HG03159 (cell line): Measurements from ENCODE around the gene PKP1.
"Not testable (repeated sequence)": the region's sequence is repeated elsewhere in the genome, so short reads cannot be mapped to it uniquely, and the experiment has no call there.

ENCODE experiments used
- ATAC-seq: cut with Tn5 transposase; IDR thresholded peaks from one replicate; pipeline ENCODE4 v1.9.1; 2021; ENCODE audit warnings: mild to moderate bottlenecking, moderate library complexity; ENCODE audit not compliant: unreplicated experiment

Gene PKP1, protein sequence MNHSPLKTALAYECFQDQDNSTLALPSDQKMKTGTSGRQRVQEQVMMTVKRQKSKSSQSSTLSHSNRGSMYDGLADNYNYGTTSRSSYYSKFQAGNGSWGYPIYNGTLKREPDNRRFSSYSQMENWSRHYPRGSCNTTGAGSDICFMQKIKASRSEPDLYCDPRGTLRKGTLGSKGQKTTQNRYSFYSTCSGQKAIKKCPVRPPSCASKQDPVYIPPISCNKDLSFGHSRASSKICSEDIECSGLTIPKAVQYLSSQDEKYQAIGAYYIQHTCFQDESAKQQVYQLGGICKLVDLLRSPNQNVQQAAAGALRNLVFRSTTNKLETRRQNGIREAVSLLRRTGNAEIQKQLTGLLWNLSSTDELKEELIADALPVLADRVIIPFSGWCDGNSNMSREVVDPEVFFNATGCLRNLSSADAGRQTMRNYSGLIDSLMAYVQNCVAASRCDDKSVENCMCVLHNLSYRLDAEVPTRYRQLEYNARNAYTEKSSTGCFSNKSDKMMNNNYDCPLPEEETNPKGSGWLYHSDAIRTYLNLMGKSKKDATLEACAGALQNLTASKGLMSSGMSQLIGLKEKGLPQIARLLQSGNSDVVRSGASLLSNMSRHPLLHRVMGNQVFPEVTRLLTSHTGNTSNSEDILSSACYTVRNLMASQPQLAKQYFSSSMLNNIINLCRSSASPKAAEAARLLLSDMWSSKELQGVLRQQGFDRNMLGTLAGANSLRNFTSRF

DNA sequence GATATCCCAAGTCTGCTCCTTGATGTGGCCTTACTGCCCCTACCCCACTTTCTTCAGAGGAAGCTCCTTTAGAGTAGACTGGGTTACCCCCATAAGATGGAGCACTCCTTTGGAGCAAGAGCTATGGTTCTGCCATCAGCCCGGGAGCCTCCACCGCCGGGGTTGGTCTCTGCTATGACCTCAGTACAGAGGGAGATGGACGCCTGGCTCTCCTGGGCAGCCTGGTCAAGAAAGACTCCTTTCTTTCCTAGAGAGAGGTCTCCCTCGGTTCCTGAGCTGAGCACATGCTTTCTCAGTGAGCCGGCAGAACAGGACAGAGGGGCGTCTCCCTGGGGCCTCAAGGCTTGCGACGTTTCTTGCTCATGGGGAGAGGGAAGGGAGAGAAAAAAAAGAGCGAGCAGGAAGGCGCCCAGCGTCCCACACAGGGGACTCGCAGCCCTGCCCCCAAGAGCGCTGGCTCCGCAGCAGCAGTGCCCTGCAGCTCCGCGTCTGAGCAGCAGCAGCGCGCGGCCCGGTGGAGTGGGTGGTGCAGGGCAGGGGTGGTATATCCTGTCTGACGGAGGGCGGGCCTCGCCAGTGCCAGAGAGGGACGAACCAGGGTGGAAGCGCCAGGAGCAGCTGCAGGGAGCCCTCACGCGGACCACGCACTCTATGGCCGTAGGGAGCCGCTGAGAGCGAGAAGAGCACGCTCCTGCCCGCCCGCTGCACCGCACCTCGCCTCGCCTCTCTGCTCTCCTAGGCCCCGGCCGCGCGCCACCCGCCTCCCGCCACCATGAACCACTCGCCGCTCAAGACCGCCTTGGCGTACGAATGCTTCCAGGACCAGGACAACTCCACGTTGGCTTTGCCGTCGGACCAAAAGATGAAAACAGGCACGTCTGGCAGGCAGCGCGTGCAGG, at the start of gene PKP1:
Gene PKP1 (plus strand): TSS at position 576 of the 899 bp plus-strand sequence. CDS start 197 bp downstream, at position 773.
- ATAC-seq = no peak

DNA sequence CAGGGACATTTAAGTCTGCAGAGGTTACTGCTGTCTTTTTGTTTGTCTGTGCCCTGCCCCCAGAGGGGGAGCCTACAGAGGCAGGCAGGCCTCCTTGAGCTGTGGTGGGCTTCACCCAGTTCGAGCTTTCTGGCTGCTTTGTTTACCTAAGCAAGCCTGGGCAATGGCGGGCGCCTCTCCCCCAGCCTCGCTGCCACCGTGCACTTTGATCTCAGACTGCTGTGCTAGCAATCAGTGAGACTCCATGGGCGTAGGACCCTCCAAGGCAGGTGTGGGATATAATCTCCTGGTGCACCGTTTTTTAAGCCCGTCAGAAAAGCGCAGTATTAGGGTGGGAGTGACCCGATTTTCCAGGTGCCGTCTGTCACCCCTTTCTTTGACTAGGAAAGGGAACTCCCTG, 43.7 kb upstream of the PKP1 start:
- ATAC-seq = not testable (repeated sequence)

DNA sequence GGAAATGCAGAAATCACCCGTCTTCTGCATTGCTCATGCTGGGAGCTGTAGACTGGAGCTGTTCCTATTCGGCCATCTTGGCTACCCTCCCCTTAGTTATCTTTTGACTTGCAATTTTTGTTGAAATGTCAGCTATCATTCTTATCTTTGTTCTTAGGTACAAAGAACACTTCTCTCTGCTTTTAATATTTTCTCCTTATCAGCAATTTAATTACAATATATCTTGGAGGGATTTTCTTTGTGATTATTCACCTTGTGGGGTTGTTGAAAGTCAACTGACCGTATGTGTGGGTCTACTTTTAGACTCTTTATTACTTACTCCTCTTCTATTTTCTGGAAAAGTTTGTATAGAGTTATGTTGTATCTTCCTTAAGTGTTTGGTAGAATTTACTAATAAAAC, 43.1 kb upstream of the PKP1 start:
- ATAC-seq = no peak

DNA sequence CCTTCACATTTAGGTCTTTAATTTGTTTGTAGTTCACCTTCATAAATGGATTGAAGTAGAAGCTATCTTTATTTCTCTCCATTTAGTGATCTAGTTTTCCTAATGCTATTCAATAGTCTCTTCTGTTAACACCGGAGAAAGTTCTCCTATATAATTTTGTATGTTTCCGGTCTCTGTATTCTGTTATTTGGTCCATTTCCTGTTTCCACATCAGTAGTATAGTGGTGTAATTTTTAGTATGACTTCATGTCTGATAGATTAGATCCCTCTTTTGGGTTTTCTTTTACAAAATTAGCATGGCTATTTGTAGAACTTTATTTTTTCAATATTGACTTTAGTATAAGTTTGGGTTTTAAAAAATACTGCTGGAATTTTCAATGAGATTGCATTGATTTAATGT, 41.6 kb upstream of the PKP1 start:
- no peak for ATAC-seq

DNA sequence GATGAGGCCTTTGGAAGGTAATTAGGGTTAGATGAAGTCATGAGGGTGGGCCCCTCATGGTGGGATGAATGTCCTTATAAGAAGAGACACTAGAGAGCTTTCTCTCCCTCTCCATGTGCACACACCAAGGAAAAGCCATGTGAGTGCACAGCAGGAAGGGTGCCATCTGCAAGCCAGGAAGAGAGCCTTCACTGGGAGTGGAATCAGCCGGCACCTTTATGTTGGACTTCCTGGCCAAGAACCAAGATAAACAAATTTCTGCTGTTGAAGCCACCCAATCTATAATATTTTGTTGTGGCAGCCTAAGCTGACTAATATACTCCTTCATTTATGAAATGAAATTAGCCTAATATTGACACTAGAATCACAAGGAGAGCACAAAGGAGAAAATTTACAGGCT, 38.2 kb upstream of the PKP1 start:
- no peak for ATAC-seq

DNA sequence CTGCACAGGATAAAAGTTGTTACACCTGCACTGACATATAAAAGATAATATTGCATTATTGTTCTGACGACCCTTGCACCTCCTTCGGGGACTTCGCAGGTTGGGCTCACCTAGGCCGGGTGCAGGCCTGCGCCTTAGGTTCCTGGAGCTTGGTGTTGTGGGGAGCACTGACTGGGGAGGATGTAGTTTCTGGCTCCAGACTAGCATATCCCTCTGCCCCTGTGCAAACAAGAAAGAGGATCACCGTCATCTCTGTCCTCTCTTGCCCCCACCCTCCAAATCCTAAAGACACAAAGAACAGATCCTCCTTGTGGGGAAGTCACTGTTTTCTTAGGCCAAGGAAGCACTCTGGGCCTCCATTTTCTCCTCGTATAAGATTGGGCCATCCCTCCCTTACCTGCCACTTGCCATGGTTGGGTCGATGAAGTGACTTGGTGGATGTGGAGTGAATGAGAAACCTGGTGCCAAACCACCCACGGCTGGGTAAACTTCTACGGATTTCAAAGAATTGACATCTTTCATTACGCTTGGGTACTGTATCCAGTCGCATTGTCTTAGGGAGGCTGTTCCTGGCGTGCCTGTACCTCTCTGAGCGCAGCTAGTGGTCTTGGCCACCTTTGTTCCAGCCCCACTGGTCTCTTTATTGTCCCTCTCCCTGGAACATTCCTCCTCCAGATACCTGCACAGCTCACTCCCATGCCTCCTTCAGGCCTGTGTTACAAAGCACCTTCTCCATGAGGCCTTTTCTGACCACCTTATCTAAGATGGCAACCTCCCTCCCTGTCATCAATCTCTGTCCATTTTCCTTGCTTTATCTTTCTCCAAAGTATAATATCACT, 34.4 kb upstream of the PKP1 start:
- no peak for ATAC-seq

DNA sequence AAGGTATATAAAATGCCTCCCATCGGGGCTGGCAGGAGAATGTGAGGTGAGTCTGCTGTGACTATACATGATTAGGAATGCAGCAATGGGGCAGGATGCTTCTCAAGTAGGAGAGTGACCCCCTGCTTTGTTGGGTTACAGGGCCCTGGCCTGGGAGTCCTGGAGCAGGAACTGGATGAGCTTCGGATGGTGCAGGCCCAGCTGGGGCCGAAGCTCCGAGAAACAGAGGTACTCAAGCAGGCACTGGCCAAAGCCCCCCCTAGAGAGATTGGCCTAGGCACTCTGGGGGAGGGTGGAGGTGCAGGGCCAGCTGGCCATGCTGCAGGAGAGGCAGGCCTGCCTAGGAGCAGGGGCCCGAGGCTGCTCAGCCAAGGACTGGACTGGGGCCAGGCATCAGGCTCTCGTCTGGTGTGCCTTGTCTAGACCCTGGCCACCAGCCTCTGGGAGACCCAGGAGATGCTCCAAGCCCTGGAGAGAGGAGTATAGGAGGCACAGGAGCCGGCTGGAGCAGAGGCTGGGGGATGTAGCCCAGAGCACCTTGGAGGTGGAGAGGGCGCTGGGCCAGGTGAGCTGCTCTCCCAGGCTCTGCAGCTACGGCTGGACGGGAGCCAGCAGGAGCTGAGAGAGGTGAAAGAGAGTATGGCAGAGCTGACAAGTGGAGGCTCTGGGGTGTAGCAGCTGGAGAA, 32.8 kb upstream of the PKP1 start:
- ATAC-seq = no peak

DNA sequence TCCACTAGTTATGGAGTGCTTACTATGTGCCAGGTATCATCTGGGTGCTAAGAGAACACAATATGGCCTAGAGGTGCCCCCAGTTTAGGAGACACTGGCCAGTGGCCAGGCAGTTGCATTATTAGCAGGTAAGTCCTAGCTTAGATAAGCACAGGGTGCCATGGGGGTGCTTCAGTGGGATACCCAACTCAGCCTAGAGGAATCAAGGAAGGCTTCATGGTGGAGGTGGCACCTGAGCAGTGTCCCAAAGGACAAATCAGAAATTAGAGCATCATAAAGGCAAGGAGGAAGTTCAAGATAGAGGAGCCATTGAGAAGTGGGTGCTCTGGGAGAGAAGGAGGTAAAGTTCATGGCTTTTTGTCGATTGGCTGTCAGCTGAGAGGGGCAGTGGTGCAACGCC, 31.9 kb upstream of the PKP1 start:
- ATAC-seq = no peak

DNA sequence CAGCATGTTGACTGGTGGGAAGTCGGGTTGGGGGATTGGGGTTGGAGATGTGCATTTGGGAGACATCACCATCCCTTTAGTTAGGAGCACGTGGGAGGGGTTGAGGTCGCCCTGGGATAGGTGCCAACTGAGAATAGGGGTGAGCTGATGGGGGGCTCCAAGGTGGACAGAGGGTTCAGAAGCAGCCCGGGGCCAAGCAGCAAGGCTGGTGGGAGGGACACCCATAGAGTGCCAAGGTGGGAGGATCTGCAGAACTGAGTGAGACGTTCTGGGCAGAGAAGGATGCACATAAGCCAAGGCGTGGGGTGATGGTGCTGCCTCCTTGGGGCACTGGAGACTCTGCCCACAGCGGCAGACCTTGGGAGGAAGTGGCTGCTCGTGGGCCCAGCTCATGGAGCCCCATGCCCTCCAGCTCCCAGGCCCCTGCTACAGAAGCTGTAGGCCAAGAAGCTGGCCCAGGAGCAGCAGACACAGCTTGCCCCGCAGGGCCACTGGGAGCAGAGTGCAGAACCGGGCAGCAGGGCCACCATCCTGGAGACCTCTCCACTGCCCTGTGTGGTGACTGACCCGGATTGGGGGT, 31.4 kb upstream of the PKP1 start:
- ATAC-seq = no peak

DNA sequence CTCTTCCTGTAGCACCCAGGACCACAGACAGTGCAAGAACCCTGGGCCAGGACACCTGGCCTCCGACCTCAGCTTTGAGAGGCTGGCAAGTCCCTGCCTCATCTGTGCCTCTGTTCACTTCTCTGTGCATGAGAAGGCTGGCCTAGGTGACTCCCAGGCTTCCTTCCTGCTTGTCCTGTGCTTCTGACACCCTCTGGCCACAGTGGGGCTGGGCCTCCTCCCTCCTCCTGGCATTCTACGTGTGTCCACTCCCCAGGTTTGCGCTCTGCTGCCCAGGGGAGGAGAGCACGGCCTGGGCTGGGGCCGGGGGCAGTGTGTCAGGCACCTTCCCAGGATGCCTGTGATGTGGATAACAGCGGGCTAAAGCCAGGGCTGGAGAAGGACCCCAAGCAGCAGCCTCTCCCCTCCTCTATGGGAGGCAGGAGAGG, 30.3 kb upstream of the PKP1 start:
- ATAC-seq = no peak

DNA sequence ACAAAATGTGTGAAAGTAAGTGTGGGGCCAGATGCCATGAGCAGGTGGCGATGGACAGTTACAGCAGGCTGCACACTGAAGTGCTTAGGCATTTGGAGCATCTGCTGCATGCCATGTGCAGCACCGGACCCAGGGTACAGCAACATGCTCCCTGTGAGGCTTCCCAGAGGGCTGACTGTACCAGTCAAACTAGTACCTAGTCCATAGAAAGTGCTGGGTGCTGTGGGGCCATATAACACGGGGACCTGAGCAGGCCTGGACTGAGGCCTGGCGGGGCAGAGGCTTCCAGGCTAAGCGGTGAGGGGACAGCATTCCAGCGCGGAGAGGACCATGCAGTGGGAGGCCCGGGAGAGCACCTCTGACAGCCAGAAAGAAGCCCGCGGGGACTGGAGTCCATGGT, 29.9 kb upstream of the PKP1 start:
- no peak for ATAC-seq

DNA sequence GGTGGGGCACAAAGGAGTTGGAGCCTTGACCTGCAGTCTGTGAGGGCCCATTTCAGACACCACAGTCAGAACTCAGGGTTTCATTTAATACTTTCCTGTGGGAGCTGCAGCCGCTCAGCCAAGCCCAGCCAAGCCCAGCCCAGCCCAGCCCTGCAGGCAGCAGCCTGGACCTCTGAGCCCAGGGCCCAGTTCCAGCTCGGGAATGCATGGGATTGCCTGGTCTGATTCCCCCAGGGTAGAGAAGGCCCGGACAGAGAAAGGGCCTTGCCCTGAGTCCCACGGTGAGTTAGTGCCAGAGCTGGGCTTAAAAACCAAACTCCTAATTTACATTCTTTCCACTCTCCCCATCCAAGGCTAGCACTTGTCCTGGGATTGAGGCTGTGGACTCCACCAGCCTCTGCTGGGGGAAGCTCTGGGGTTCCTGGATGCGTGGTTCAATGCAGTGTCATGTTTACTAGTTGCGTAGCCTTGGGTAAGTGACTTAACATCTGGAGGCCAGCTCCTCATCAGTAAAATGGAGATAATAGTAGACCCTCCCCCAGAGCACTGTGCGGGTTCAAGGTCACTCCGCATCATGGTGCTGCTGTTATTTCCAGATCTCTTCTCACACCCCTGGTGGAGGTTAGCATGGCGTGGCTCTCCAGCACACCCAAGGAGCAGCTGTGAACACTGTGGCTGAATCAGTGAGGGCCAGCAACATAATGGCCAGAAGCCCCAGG, 29.2 kb upstream of the PKP1 start:
- no peak for ATAC-seq

DNA sequence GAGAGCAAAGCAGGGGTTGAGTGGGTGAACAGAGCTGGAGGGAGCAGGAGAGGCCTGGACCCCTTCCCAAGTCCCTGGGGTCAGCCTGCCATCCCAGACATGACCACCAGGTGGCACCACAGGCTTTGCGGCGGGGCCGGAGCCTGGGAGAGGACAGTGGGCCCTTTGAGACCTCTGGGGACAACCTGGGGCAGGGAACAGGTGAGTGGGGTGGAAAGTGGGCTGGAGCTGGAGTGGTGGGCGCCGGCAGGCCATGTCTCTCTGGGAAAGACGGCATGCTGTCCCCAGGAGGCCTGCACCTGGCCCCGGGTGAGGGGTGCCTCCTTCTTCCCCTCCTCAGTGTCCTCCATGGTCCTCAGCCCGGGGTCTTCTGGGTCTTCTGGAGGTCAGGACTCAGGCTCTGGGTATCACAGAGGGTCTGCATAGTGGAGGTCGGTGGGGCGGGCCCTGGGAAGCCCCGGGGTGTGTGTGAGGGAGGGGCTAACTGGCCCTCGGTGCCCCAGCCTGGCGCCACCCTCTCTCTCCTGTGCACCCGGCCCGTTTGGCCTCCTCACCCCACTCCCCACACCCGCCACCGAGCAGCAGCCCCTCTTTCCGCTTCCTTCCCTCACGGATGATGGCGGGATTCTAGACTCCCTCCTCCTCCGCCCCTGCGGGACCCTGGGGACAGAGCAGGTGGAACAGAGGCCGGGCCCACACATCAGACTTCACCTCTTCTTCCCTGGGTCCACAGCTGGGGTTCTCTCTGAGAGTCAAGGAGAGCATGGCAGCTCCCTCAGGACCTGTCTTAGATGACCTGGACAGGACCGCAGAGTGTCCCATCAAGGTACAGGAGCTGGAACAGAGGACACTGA, 28.5 kb upstream of the PKP1 start:
- ATAC-seq = peak; percentile 57

DNA sequence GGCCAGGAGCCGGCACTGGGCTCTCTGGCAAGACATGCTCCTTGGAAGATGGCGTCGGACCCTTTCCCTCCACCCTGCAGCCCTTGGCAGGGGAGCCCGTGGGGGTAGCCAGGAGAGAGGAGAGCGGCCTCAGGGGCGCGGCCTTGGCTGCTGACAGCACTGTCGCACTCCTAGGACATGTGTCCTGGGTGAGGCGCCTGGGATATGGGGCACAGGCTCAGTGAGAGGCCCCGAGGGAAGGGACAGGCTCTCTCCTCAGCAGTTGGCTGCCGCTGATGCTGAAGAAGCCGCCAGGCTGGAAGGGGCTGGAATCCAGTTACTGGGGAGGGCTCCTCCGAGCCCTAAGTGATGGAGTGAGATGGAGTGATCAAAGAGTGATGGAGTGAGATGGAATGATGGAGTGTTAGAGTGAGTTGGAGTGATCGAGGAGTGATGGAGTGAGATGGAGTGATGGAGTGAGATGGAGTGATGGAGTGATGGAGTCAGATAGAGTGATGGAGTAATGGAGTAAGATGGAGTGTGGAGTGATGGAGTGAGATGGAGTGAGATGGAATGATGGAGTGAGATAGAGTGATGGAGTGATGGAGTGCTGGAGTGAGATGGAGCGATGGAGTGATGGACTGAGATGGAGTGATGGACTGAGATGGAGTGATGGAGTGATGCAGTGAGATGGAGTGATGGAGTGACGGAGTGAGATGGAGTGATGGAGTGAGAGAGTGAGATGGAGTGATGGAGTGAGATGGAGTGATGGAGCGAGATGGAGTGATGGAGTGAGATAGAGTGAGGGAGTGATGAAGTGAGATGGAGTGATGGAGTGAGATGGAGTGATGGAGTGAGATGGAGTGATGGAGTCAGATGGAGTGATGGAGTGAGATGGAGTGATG, 27.6 kb upstream of the PKP1 start:
- ATAC-seq = no peak

DNA sequence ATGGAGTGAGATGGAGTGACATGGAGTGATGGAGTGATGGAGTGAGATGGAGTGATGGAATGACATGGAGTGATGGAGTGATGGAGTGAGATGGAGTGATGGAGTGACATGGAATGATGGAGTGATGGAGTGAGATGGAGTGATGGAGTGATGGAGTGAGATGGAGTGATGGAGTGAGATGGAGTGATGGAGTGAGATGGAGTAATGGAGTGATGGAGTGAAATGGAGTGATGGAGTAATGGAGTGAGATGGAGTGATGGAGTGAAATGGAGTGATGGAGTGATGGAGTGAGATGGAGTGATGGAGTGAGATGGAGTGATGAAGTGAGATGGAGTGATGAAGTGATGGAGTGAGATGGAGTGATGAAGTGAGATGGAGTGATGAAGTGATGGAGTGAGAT, 25.2 kb upstream of the PKP1 start:
- not testable (repeated sequence) for ATAC-seq

DNA sequence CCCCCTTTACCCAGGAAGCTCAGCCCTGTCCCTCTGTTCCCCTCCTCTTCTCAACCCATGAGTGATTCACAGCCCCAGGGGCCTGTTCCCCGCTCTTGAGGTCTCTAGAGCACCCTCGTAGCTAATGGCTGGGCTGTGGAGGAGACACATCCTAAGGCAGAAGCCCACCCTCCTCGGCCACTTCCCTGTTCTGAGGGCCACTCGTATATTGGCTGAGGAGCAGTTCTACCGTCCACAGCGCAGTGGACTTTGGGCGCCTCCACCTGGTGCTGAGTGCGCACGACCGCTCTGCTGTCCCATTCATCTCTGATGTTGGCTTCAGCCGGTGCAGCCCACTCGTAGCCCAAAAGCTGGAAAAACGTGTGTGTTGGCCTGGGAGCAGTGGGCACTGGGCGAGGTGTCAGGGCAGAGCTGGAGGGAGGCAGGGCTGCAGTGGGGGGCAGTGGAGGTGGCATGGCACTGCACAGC, 24.5 kb upstream of the PKP1 start:
- ATAC-seq = no peak
